H7 (cell line): Measurements from ENCODE around the gene PACC1. TPM values are rescaled to one million over a fixed set of nuclear protein-coding genes. Genes with fewer than 3 reads are reported as not detected.

ENCODE experiments used
- total RNA-seq: library from RNA; depleted of rRNA; stranded (reverse); fragments of >200 nt; shearing (Covaris generic); gene quantifications from 2 replicates; pipeline ENCODE4 v1.2.3, GENCODE V29; 2014; rRNA removed

Gene PACC1
- total RNA-seq, 1 experiment from 2014 or later, result 49.7 TPM

Other genes starting within 250 kb of the PACC1 start
- gene PPP2R5A, start 129.5 kb downstream of the PACC1 start, total RNA-seq, result 65.3 and 72.5 TPM in 2 replicates
- gene NENF, start 18.0 kb upstream of the PACC1 start, total RNA-seq, result 21.9 and 39.8 TPM in 2 replicates
- 15.0 and 19.2 TPM in 2 replicates for gene ATF3, start 193.9 kb upstream of the PACC1 start, total RNA-seq